Esophagus muscularis mucosa (tissue), 3 donors: ENCODE measurements around the gene KCNK17.

Source experiments
- POLR2A ChIP-seq: fragments of 450-650 bp; IDR thresholded peaks from one replicate; pipeline ENCODE4 v1.6.1; 2017; ENCODE audit warnings: antibody characterized with exemption, moderate library complexity, mild to moderate bottlenecking, low read depth
- TF ChIP-seq, protein P1 (sequence below), 3 experiments: fragments of 200-600 bp in 2 of 3; fragments of 450-650 bp in 1 of 3; sonication (generic) in 2 of 3; IDR thresholded peaks; one replicate each; pipeline ENCODE4 v1.5.1; 2017 to 2019; ENCODE audit warnings: antibody characterized with exemption in 3 of 3, mild to moderate bottlenecking in 2 of 3, moderate library complexity in 1 of 3

DNA sequence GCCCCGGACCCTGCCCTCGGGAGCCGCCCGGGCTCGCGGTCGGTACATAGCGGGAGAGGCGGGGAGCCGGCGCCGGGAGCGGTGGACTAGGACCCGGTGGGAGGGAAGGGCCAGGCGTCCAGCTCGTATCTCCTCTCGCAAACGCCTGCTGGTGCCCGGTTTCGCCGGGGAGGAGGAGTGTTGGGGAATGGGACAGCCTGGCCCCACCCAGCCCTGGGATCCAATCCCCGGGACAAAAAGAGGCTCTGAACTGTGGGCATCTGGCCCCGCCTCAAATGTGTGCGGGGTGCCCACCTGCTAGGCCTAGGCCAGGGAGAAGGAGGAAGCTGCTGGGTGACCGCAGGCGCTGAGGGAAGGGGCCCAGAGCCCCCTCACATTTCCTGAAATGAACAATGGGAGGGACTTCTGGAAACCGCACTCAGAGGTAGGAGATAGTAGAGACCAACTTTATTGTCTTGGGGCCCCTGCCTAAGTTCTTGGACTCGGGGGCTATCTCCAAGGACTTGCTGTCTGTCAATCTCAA lies at the start of gene KCNK17:
- no peak for TF ChIP-seq POLR2A
- TF ChIP-seq, protein P1, sequence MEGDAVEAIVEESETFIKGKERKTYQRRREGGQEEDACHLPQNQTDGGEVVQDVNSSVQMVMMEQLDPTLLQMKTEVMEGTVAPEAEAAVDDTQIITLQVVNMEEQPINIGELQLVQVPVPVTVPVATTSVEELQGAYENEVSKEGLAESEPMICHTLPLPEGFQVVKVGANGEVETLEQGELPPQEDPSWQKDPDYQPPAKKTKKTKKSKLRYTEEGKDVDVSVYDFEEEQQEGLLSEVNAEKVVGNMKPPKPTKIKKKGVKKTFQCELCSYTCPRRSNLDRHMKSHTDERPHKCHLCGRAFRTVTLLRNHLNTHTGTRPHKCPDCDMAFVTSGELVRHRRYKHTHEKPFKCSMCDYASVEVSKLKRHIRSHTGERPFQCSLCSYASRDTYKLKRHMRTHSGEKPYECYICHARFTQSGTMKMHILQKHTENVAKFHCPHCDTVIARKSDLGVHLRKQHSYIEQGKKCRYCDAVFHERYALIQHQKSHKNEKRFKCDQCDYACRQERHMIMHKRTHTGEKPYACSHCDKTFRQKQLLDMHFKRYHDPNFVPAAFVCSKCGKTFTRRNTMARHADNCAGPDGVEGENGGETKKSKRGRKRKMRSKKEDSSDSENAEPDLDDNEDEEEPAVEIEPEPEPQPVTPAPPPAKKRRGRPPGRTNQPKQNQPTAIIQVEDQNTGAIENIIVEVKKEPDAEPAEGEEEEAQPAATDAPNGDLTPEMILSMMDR (IDR thresholded peaks at IDR 0.05): no peak
